ELF-1 (cell line): ENCODE results near the gene CA12.

Experiments used
- DNase-seq: peaks from one replicate; pipeline ENCODE4 v3.0.0-alpha.2; 2016; ENCODE audit warnings: low read depth, low spot score

The CA12 gene

DNA sequence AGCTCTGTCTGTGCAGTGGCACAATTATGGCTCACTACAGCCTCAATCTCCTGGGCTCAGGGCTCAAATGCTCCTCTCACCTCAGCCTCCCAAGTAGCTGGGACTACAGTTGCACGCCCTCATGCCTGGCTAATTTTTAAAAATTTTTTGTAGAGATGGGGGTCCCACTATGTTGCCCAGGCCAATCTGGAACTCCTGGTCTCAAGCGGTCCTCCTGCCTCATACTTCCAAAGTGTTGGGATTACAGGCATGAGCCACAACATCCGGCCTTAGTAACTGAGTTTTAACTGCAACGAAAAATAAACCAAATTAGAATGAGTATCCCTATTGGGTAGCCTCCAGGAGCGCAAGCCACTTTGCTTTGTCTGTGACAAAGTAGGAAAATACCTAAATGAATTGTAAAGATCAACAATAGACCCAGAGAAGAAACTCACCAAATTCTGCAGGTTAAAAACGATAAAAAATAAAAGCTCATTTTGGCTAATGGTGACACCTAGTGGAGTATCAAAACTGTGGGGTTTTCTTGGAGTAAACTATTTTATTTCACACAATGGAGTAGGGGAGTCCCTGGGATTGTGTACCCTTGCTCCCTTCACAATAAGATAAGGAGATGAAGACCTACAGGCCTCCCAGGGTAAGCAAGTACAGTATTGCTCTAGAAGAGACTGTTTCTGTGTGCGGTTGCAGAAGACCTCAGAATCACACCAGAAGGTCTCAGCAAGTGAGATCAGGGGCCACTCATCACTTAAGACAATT is 21.0 kb upstream of the CA12 start:
- DNase-seq, result no peak

DNA sequence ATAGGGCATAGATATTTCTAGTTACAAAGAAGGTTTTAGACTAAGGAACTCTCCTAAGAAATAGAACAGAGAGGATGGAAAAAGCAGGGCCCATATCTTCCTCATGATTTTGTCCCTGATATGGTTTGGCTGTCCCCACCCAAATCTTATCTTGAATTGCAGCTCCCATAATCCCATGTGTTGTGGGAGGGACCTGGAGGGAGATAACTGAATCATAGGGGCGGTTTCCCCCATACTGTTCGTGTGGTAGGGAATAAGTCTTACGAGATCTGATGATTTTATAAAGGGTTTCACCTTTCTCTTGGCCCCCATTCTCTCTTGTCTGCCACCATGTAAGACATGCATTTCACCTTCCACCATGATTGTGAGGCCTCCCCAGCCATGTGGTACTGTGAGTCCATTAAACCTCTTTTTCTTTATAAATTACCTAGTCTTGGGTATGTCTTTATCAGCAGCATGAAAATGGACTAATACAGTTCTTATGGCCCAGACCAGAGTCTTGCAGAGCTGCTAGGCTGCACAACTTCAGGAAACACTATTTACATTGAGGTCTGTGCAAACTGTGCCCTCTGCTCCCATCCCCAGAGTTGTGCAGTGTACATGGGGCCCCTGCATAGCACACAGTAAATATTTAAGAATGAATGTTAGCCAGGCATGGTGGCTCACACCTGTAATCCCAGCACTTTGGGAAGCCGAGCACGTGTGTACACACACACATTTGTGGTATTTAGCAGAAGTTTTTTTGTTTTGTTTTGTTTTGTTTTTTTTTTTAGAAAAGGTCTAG is 20.3 kb upstream of the CA12 start:
- no peak for DNase-seq

DNA sequence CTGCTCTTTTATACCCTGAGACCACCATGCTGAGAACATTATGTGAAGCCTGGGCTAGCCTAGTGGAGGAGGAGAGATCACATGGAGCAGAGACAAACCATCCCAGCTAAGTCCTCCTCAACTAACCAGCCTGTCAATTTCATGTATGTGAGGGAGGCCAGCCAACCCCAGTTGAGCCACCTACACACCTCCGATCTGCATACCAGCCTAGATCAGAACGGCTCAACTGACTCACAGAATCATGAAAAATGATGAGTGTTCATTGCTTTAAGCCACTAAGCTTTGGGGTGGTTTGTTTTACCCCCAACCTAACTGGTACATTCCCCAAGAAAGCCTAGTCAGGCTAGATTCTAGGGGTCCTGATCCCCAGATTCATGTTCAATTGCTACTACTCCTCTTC is 19.4 kb upstream of the CA12 start:
- DNase-seq, result no peak

DNA sequence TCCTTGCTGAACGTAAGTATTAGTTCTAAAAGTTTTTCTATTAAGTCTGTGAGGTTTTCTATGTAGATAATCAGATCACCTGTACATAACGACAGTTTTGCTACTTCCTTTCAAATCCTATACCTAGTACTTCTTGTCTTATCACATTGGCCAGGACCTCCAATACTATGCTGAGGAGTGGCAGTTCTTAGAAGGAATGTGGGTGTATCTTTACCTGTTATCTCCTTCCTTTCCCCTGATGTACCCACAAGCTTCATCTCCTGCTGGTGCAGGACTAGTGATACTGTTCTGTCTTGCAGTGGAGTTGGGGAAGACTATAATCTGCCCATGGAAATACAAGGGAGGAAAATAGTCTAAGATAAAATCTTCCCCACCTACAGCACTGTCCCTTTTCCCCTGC is 16.8 kb upstream of the CA12 start:
- DNase-seq, result no peak

DNA sequence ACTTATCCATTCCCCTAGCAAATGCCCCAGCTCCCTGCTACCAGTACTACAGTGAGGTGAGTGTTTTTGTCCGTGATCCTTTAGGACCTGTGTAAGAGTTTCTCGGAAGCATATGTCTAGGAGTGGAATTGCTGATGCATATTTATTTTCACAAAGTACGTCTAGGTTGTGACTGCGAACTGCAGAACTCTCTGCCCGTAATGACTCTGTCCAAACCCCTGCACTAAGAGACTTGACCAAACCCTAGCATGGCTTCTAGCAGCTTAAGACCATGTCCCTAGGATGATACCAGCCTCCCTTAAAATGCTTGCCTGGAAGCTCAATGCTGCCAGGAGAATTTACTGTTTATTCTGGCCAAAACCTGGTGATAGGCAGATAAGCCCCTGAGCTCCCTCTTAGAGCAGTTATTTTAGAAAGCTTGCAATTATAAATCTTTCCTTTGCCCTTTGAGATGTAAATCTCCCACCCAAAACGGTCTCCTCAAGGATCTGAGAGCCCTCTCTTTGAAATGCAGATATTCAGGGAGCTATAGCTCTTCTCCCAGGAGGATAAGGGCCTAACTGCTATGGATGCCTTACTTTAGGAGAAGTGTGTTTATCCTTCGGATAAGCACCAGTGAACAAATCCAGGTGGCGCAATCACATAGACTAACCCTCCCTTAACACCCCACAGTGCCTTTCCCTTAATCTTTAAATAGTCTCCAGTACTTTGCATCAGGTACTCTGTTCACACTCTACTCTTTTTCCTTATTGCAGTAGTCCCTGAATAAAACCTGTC is 14.7 kb upstream of the CA12 start:
- peak; percentile 70 for DNase-seq

DNA sequence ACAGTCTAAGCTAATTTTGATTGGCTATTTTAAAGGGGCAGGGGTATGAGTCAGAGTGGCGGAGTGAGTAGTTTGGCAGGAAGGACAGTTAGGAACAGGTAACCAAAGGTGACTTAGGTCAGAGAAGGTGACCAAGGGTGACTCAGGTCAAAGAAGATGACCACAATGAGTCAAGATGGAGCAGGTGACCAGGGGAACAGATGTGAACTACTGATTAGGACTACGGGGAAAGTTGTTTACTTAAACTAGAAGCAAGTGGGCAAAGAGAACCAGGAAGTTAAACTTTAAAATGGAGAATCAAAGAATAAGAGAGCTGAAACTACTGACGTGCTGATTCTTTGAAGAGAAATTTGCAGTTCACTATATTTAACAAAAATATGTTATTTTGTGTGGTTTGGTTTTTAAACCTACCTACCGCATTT is 14.1 kb upstream of the CA12 start:
- peak; percentile 22 for DNase-seq

DNA sequence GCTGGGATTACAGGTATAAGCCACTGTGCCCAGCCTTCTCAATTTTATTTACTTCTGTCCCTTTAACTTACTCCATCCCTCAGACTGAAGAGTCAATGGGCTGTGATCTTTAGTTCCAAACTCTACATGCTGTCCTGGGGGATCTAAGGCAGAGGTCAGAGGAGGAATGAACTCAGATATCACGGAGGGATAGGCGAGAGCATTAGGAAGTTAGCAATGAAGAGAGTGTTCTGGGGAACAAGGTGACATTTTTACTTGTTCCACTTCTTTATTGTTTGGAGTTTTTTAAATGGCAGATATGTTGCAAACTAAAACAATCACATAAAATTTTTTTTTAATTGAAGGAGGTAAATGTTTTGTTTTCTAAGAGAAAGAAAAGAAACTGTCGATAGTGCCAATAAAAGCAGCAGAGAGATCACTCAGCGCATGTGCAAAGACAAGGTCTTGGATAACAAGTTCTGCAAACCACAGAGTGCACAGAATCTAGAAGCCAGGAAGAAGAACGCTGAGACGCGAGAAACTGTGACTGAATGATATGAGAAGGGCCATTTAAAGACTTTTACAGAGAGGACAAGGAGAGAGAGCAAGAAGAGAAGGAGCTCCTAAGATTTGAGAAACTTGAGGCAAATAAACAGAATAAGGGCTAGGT is 10.8 kb upstream of the CA12 start:
- DNase-seq, result no peak

DNA sequence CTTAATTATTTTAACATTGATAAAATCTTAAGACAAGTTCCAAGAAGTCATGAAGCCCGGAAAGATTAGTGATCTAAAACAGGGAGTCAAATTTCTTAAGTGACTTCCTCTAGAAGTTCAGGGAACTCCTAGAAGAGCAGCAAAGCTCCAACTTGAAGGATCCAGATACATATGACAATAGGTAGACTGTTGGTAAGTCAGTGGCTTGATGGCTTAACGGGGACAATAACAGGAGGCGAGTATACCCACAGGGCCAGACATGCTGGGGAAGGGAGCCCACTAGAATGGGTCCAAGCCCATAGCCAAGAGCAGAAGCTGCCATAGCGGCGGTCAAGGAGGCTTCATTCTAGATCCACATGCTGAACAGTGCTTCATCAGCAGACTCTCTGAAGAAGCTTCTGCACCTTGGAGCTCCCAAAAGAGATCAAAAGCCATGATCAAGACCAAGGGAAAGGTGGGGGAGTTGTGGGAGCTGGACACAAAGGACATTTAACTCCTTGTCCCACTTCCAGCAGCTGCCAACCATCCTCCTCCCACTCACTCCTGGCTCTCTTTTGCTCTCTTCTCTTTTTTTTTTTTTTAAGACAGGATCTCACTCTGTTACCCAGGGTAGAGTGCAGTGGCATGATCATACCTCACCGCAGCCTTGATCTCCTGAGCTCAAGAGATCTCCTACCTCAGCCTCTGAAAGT is 10.2 kb upstream of the CA12 start:
- no peak for DNase-seq

DNA sequence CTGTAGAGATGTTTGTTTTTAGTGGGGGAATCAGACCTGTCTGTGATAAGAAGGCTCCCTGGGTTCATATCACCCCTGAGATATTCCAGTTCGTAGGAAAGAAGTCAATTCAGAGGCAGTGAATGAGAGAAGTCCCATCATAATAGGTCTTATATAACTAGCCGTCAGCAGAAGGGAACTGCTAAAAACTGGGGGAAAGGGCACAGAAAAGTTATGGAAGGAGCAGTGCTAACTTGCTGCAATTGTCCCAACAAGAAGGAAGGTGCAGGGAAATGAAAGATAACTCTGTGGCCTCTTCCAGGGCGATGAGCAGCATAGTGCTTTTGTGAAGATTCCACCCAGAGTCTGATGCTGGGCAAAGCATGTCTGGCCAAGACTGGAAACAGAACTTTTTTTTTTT is 9.0 kb upstream of the CA12 start:
- DNase-seq, result no peak

DNA sequence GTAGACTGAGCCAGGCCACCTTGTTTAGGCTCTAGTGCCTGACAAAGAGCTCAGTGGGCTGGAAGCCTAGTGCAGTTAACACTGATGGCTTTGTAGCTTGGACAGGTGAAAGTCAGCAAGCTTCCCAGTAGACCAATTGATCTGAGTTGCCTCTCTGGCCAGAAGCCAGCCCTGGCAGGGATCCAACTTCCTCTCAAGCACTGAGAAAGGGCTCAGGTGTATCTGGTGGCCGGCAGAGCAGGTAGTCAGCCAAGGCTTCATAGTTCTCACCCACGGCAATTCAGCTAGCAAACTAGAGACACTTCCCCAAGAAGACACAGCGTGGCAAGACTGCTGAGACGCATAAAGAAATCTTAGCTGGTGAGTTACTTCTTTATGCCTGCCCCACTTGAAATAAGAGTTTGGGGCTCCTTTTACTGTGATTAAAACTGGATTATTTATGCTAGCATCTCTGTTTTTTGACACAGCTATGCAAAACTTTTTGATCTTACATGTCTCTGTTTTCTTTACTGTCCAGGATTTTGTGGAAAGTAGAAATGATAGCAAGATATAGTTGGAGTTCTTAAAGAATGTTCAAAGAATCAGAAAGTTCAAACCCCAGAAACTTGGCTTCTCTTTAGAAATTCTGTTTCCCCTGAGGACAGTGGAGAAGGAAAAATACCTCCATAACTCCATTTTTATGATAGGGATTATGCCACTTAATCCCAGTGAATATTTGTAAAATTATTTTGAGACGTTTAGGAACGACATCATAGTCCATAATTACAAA is 8.4 kb upstream of the CA12 start:
- no peak for DNase-seq

DNA sequence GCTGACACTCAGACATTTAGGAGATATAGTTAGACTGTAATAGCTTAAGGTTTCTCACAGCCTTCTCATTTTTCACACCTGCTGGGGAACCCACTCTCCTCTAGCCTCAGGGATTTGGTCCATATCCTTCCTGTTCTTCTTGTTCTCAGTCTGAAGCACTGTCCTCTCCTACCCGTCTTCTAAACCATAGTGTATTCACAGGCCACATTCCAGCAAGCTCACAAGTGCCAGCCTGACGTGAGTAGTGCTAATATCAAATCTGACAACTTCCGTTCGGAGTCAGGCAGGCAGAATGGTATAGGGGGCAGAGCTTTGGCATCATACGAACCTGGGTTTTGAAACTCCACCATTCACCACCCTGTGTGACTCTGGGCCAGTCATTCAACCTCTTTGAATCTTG is 6.9 kb upstream of the CA12 start:
- DNase-seq, result no peak

DNA sequence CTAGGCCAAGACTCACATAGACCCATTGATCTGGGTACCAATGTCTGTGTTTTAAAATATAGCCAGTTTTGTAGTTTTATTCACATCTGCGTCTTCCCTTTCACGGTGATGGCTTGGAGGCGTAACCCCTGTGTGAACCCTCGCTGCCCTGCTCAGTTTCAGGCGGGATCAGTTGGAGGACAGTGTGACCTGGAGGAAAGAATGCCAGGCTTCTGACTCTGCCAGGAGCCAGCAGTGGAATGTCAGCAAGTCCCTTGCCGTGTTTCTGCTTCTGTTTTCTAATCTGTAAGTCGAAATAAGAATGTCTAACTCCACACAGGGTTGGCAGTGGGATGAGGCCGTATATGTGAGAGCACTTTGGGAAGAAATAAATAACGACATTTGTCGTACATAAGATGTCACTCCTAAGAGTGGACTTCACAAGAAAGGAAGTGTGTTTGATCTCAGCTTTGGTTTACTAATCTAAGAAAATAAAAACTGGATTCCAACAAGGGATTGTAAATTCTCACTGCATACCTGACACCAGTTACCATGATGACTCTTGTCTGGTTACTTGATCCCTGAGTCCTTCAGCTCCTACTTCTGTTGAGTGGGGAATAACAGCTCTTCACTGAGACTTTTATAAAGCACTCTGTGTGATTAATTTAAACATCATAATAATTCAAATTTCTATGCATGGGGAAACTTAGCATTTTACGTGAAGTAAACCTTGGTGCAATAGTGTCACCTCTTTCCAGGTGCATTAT is 6.3 kb upstream of the CA12 start:
- DNase-seq, result peak; percentile 68

DNA sequence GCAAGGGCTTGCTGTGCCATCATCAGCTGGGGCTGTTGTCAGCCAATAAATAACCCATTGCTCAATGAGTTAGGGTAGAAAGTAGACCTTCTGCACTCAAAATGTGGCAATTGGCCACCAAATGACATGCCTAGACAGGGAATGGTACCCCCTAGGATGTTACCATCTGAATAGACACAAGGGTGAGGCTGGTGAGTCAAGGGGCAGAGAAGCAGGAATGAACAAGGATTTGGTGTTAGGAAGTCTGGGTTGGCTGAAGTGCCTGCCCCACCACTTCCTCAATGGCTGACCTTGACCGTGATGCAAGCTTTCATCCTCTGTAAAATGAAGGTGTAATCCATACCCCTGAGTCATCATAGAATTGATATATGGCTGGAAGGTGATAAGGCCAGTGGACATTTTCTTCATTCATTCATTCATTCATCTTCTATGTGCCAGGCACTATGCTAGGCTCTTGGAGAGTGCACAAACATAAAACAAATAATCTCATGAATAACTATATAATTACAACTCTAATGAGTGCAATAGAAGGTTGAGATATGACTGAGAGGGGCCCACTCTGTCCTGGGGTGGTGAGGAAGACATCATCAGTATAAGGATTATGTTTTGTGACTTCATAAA is 4.4 kb upstream of the CA12 start:
- no peak for DNase-seq

DNA sequence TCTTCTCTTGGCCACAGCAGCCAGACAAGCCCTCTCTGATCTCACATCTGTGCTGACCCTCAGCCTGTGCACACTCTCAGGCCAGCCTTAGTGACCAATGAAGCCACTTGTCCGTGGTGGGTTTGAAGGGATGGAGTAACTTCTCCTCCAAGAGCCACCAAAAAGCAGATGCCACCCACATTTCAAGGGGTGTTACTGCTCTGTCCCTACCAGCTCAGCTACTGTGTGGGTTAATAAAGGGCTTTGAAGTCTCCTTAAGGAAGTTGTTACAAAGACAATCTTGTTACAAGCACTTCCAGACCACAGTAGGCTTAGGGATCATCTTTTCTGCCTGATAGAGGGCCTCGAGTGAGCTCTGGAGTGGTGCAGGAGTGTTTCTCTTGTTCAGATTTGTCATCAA is 3.3 kb upstream of the CA12 start:
- no peak for DNase-seq

DNA sequence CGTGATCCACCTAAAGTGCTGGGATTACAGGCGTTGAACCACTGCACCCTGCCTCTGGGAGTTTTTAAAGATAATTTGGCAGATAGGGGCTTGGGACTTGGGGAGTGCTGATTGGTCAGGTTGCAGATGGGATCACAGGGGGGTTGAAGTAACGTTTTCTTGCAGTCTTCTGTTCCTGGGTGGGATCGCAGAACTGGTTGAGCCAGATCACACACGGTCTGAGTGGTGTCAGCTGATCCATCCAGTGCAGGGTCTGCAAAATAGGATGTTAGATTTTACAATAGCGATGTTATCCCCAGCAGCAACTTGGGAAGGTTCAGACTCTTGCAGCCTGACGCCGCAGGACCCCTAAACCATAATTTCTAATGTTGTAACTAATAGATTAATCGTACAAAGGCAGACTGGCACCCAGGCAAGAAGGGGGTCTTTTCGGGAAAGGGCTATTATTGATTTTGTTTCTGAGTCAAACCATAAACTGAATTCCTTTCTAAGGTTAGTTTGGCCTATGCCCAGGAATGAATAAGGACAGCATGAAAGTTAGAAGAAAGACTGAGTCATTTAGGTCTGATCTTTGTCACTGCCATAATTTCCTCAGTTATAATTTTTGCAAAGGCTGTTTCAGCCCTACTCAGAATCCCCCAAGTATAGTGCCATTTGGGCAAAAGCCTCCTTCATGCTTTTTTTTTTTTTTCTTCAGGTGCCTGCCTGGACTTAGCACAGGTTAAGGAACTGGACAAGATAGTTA is 1.5 kb upstream of the CA12 start:
- DNase-seq, result peak; percentile 44

DNA sequence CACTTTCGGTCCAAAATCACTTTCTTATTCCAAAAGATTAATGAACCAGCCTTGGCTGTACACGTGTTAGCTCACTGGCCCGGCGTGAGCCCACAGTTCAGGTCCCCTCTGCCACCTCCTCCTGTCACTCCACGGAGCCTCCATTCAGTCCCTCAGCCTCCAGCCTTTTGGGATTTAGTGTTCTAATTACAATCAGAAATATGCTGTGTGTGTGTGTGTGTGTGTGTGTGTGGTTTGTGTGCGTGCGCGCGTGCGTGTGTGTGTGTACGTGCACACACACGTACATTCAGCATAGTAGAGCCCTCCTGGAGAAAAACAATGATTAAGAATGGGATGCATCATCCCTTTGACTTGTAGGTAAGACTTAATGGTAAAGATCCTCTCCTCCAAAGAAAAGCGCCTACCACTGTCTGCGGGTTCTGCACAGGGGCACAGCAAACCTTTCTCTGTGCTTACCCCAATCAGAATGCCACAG is 801 bp downstream of the CA12 start:
- DNase-seq, result no peak

DNA sequence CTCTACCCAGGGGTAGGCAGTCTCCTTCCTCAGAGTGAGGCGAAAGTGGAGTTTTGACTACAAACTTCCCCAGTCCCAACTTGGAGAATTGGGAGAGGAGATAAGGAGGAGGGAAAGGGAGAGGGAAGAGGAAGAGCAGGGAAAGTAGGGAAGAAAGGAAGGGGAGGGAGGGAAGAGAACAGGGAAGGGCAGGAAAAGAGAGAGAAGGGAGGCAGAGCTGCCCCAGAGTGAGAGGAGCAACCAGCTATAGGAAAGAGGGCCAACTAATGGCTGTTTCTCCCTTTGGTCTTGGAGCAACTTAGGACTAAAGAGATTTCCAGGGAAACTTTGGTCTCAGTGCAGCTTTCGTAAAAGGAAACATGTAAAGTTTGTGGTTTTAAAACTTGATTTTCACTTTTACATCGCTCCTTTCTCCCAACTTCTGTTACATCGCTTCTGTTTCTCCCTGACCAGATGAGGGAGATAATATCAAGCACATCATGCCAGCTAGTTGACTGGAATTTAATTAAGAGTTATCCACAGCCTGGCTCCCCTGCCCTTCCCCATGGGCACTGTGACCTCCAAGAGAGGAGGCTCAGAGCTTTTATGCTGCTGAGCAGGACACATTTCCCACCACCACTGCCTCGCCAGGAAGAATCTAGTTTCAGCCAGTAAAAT is 1.4 kb downstream of the CA12 start:
- DNase-seq, result no peak
